ENCODE data around the gene HS3ST3B1. TPM values are rescaled to one million over a fixed set of nuclear protein-coding genes. Genes with fewer than 3 reads are reported as not detected.

Gene HS3ST3B1
- total RNA-seq, 1 donor from 2014 or later: 1.5 TPM

DNA sequence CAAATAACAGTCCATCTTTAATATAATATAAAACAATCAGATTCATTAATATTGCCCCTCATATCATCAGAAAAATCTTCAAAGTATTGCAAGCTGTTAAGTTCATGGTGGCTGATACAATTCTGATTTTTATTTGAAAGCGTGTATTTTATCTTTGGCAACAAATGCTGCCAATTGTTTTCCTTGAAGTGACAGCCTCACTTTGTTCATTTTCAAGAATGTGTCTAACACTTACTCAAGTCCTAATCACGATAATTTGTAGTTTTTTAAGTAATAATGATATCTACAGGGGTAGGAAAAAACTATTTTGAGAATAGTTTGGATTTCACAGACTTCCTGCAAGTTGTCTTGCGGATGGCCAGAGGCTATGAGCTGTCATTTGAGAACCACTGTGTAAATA lies 75.8 kb downstream of the HS3ST3B1 start:
- no peak for DNase-seq
- intact Hi-C loops (cut with DNase I): no loop called here
- no peak for ATAC-seq (ENCODE audit: poor library complexity)

- DNase-seq (no peak), ATAC-seq (ENCODE audit: poor library complexity) (no peak)
- intact Hi-C loops (cut with DNase I): no loop called here
These were observed 80.7 kb downstream of the HS3ST3B1 start for GRCh38 chr17:14381606-14382005.

GRCh38 chr17:14387036-14387435 lies 86.2 kb downstream of the HS3ST3B1 start:
- no peak for ATAC-seq (ENCODE audit: poor library complexity)
- intact Hi-C loops (cut with DNase I): no loop called here
- no peak for DNase-seq

- intact Hi-C loops (cut with DNase I): no loop called here
- ATAC-seq (ENCODE audit: poor library complexity) (no peak), DNase-seq (no peak)
These were observed 88.8 kb downstream of the HS3ST3B1 start for GRCh38 chr17:14389681-14390080.

- DNase-seq: no peak
- ATAC-seq (ENCODE audit: poor library complexity): no peak
- intact Hi-C loops (cut with DNase I): no loop called here
These were observed 92.8 kb downstream of the HS3ST3B1 start for GRCh38 chr17:14393723-14394122.

DNA sequence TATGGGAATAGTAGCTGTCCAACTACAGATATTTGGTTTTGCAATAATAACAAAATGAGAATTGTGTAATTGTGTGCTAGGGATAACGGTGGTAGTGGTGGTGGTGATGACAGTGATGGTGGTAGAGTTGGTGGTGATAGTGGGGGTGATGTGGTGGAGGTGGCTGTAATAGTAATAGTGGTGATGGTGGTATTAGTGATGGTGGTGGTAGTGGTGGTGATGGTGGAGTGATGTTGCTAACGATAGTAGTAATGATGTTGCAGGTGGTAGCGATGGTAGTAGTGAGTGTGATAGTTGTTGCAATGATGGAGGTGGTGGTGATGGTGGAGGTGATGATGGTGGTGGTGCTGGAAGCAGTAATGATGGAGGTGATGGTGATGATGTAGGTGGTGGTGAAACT lies 94.4 kb downstream of the HS3ST3B1 start:
- ATAC-seq (ENCODE audit: poor library complexity) (no peak), DNase-seq (no peak)
- intact Hi-C loops (cut with DNase I): no loop called here

DNA sequence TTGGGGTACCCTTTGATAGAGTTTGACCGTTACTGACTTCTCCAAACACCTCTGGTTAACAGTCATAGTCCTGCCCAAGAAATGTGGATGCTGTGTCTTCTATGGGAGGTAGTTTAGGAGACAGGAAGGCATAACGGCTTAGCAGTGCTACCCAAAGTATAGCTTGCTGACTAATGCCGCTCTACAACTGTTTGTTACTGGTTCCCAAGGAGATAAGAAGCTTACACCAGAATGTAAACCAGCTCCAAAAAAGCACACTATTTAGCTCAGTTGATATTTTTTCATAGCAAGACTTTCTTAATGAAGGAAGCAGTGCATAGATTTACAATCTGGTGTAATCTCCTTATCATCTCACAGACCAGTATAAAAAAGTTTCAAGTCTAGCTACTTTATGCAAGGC lies 95.7 kb downstream of the HS3ST3B1 start:
- DNase-seq: no peak
- ATAC-seq (ENCODE audit: poor library complexity): no peak
- intact Hi-C loops (cut with DNase I): no loop called here

- no peak for ATAC-seq (ENCODE audit: poor library complexity)
- DNase-seq: no peak
- intact Hi-C loops (cut with DNase I): no loop called here
These were observed 97.9 kb downstream of the HS3ST3B1 start for GRCh38 chr17:14398766-14399165.

Other genes starting within 250 kb of the HS3ST3B1 start
- gene COX10, start 231.6 kb upstream of the HS3ST3B1 start, total RNA-seq: 39.4 TPM
- gene CDRT15, start 64.2 kb upstream of the HS3ST3B1 start, total RNA-seq: not detected

Measured in Right ventricle myocardium superior (tissue), 1 donor.